KMS-11 (cell line): ENCODE results near the gene COMMD8.

Source experiments
- H2AFZ ChIP-seq: fragments of 200-600 bp; sonication (generic); 2 replicates; pipeline ENCODE4 v1.6.1; 2016; ENCODE audit warnings: antibody characterized with exemption, mixed run types, low read depth
- H3K27ac ChIP-seq: fragments of 200-600 bp; sonication (generic); 2 replicates; pipeline ENCODE4 v1.6.1; 2016; ENCODE audit warnings: mild to moderate bottlenecking, mixed run types
- H3K27me3 ChIP-seq: fragments of 200-600 bp; sonication (generic); 2 replicates; pipeline ENCODE4 v1.6.1; 2017; ENCODE audit warnings: mild to moderate bottlenecking, low read depth, mixed run types, moderate library complexity; ENCODE audit not compliant: insufficient read depth
- H3K36me3 ChIP-seq: fragments of 200-600 bp; sonication (generic); 2 replicates; pipeline ENCODE4 v1.6.1; 2017; ENCODE audit warnings: mild to moderate bottlenecking, mixed run types; ENCODE audit not compliant: insufficient read depth
- H3K4me1 ChIP-seq: fragments of 200-600 bp; sonication (generic); 2 replicates; pipeline ENCODE4 v1.6.1; 2016; ENCODE audit warnings: mild to moderate bottlenecking, low read depth, mixed run types; ENCODE audit not compliant: poor library complexity, severe bottlenecking
- H3K4me2 ChIP-seq: fragments of 200-600 bp; sonication (generic); 2 replicates; pipeline ENCODE4 v1.7.0; 2016; ENCODE audit warnings: mild to moderate bottlenecking, mixed run types
- H3K4me3 ChIP-seq: fragments of 200-600 bp; sonication (generic); IDR thresholded peaks from 2 replicates; pipeline ENCODE4 v1.6.1; 2017; ENCODE audit warnings: low read depth, low read length, mixed read lengths; ENCODE audit not compliant: insufficient read depth
- H3K79me2 ChIP-seq: fragments of 200-600 bp; sonication (generic); 2 replicates; pipeline ENCODE4 v1.6.1; 2016; ENCODE audit warnings: low read depth, mixed run types; ENCODE audit not compliant: insufficient read depth
- H3K9ac ChIP-seq: fragments of 200-600 bp; sonication (generic); 2 replicates; pipeline ENCODE4 v1.6.1; 2016; ENCODE audit warnings: mild to moderate bottlenecking, mixed run types
- H4K20me1 ChIP-seq: fragments of 200-600 bp; sonication (generic); 2 replicates; pipeline ENCODE4 v1.6.1; 2016; ENCODE audit warnings: mild to moderate bottlenecking, mixed run types; ENCODE audit not compliant: insufficient read depth
- CTCF ChIP-seq: fragments of 200-600 bp; sonication (generic); conservative IDR thresholded peaks from 2 replicates; pipeline ENCODE4 v1.6.1; 2017; ENCODE audit warnings: low read depth, mild to moderate bottlenecking, antibody characterized with exemption, low read length, moderate library complexity, mixed read lengths

COMMD8 gene

GRCh38 chr4:47468706-47469365 is 5.3 kb upstream of the COMMD8 start:
- H3K9ac ChIP-seq = no peak overlapping the region
- H3K4me2 ChIP-seq = no peak overlapping the region
- no peak for TF ChIP-seq CTCF
- H4K20me1 ChIP-seq = no peaks in the 10 kb centered on the region
- no peaks in the 10 kb centered on the region for H3K79me2 ChIP-seq
- no peaks in the 10 kb centered on the region for H3K36me3 ChIP-seq
- no peaks in the 10 kb centered on the region for H3K4me1 ChIP-seq
- H3K4me3 ChIP-seq = no peak overlapping the region
- no peak overlapping the region for H3K27ac ChIP-seq
- H3K27me3 ChIP-seq = no peaks in the 10 kb centered on the region
- no peak overlapping the region for H2AFZ ChIP-seq

- Histone ChIP-seq H3K4me2 (no peak overlapping the region), H3K4me1 (peaks cover 7% of the 10 kb centered on the region), H3K9ac (no peak overlapping the region), H3K79me2 (no peaks in the 10 kb centered on the region), H3K36me3 (no peaks in the 10 kb centered on the region), H3K27me3 (no peaks in the 10 kb centered on the region), H2AFZ (no peak overlapping the region), H3K27ac (no peak overlapping the region), H3K4me3 (no peak overlapping the region), H4K20me1 (no peaks in the 10 kb centered on the region)
- TF ChIP-seq CTCF = no peak
Observed at GRCh38 chr4:47466056-47466785, 2.7 kb upstream of the COMMD8 start.

DNA sequence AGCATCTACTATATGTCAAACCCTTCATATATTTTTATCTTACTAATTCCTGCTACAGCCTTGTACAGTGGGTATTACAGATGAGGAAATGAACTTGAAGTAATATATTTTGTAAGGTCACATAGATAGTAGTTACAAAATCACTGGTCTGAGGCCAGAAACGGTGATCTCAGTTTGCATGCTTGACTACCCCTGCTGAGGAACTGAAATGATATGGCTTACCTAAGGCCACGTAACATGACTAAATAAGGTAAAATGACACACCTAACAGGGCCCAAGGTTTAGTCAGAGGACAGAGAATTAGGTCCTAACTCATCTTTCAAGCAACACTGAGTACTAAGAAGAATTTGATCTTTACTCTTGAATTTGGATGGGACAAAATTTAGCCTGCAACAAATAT is 1.5 kb upstream of the COMMD8 start:
- H3K79me2 ChIP-seq = no peaks in the 10 kb centered on the region
- H4K20me1 ChIP-seq = no peaks in the 10 kb centered on the region
- H3K27me3 ChIP-seq = no peaks in the 10 kb centered on the region
- no peak overlapping the region for H3K27ac ChIP-seq
- TF ChIP-seq CTCF = no peak
- H3K4me3 ChIP-seq = no peak overlapping the region
- H3K36me3 ChIP-seq = no peaks in the 10 kb centered on the region
- H3K4me2 ChIP-seq = no peak overlapping the region
- peaks cover 7% of the 10 kb centered on the region for H3K4me1 ChIP-seq
- H3K9ac ChIP-seq = no peak overlapping the region
- H2AFZ ChIP-seq = no peak overlapping the region

DNA sequence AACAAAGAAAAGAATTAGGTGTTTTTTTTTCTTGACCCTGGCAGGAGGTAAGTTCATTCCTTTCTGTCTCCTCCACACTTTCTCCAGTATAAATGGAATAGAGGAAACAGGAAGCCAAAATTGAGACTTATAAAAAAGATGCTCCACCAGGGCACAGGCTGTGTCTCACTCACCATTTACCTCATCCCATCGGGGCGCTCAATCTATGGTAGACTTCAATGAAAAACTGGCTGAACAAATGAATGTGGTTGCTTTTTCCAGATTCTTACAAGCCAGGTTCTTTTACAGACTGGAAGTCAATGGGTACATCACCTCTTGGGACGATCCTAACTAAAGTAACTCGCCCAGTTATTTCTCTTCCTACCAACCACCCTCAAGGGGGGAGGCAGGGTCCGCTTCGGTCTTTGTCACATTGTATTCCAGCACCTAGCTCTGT is 685 bp downstream of the COMMD8 start:
- no peak for TF ChIP-seq CTCF
- peaks cover 7% of the 10 kb centered on the region for H3K4me1 ChIP-seq

More for the DNA sequence above, 685 bp downstream of the COMMD8 start:
- Histone ChIP-seq H3K27me3 (no peaks in the 10 kb centered on the region), H3K36me3 (no peaks in the 10 kb centered on the region), H3K4me3 (peak overlapping the region; percentile 84), H3K27ac (peak overlapping the region; percentile 35; the same call in 1 of the 2 replicates), H3K79me2 (no peaks in the 10 kb centered on the region), H4K20me1 (no peaks in the 10 kb centered on the region), H2AFZ (peak overlapping the region; percentile 70), H3K4me2 (peak overlapping the region; percentile 80), H3K9ac (peak overlapping the region; percentile 43; the same call in 1 of the 2 replicates)
